ENCODE results near the gene SKIL.

Gene SKIL

GRCh38 chr3:170357176-170358041, at the start of gene SKIL:
Gene SKIL (plus strand): TSS chr3:170357715. CDS start chr3:170360332, 2,617 bp downstream.
- TF ChIP-seq, protein P1, sequence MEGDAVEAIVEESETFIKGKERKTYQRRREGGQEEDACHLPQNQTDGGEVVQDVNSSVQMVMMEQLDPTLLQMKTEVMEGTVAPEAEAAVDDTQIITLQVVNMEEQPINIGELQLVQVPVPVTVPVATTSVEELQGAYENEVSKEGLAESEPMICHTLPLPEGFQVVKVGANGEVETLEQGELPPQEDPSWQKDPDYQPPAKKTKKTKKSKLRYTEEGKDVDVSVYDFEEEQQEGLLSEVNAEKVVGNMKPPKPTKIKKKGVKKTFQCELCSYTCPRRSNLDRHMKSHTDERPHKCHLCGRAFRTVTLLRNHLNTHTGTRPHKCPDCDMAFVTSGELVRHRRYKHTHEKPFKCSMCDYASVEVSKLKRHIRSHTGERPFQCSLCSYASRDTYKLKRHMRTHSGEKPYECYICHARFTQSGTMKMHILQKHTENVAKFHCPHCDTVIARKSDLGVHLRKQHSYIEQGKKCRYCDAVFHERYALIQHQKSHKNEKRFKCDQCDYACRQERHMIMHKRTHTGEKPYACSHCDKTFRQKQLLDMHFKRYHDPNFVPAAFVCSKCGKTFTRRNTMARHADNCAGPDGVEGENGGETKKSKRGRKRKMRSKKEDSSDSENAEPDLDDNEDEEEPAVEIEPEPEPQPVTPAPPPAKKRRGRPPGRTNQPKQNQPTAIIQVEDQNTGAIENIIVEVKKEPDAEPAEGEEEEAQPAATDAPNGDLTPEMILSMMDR (IDR thresholded peaks at IDR 0.05; ENCODE audit: low read depth, low read length, missing control alignments), result no peak
- H3K4me3 ChIP-seq (replicated peaks; ENCODE audit: low read depth, low read length), result peak within 1 kb of the TSS; percentile 75
- DNase-seq (ENCODE audit: extremely low read depth, low read depth), result peak; percentile 61

- TF ChIP-seq, protein P1 (IDR thresholded peaks at IDR 0.05; ENCODE audit: low read depth, low read length, missing control alignments), result no peak
- no peak overlapping the region for H3K4me3 ChIP-seq (replicated peaks; ENCODE audit: low read depth, low read length)
- no peak for DNase-seq (ENCODE audit: extremely low read depth, low read depth)
These were observed 48.5 kb upstream of the SKIL start for GRCh38 chr3:170309046-170309445.

DNA sequence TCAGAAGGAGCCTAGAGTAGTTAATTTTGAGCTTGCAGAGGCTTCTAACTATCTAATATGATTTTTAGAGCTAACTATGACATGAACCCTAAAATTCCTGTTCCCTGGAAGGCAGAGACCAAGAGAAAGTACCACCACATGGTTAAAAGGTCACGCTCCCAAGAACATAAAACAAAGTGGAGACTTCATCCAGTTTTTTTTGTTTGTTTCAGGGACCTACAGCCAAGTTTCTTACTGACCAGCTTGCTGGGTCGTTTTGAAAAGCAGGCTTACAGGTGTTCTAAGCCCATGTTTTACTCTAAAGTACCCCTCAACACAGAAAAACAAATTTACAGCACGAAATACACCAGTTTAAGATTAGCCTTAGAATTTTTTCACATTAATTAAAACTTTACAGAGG, 39.6 kb upstream of the SKIL start:
- DNase-seq (ENCODE audit: extremely low read depth, low read depth), result no peak
- TF ChIP-seq, protein P1 (IDR thresholded peaks at IDR 0.05; ENCODE audit: low read depth, low read length, missing control alignments), result no peak
- H3K4me3 ChIP-seq (replicated peaks; ENCODE audit: low read depth, low read length), result no peak overlapping the region

DNA sequence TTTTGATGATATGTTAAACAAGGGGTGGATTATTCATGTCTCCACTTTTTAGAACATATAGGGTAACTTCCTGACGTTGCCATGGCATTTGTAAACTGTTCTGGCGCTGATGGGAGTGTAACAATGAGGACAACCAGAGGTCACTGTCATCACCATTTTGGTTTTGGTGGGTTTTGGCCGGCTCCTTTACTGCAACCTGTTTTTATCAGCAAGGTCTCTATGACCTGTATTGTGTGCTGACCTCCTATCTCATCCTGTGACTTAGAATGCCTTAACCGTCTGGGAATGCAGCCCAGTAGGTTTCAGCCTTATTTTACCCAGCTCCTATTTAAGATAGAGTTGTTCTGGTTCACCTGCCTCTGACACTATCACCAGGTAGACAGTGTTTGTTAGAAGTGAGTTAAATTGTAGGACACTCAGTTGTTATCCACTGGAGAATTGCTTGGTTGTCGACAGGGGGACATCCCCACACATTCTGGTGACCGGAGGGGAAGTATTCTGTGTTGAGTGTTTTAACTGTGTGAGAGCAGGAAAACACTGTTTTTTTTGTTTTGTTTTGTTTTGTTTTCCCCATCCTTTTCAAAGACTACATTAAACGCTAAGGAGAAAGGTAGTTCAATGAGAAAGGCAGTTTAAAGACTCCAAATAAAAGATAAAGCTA, 36.9 kb upstream of the SKIL start:
- no peak overlapping the region for H3K4me3 ChIP-seq (replicated peaks; ENCODE audit: low read depth, low read length)
- DNase-seq (ENCODE audit: extremely low read depth, low read depth), result no peak
- TF ChIP-seq, protein P1 (IDR thresholded peaks at IDR 0.05; ENCODE audit: low read depth, low read length, missing control alignments), result no peak

GRCh38 chr3:170321321-170322034, 36.0 kb upstream of the SKIL start:
- DNase-seq (ENCODE audit: extremely low read depth, low read depth), result no peak
- TF ChIP-seq, protein P1 (IDR thresholded peaks at IDR 0.05; ENCODE audit: low read depth, low read length, missing control alignments), result no peak
- no peak overlapping the region for H3K4me3 ChIP-seq (replicated peaks; ENCODE audit: low read depth, low read length)

GRCh38 chr3:170322566-170323269, 34.8 kb upstream of the SKIL start:
- H3K4me3 ChIP-seq (replicated peaks; ENCODE audit: low read depth, low read length), result no peak overlapping the region
- DNase-seq (ENCODE audit: extremely low read depth, low read depth), result no peak
- TF ChIP-seq, protein P1 (IDR thresholded peaks at IDR 0.05; ENCODE audit: low read depth, low read length, missing control alignments), result no peak
